Heart left ventricle (tissue), 16 donors: ENCODE measurements around the gene KNCN. TPM values are rescaled to one million over a fixed set of nuclear protein-coding genes. Genes with fewer than 3 reads are reported as not detected.
A peak's percentile ranks its signal among the peaks of the same experiment; 100 is the strongest.

Experiments used
- ATAC-seq, 4 donors: fragments of 200-7000 bp; cut with Tn5 transposase; one replicate each; pipeline ENCODE4 v1.9.1; 2020 to 2022; ENCODE audit warnings: moderate library complexity in 4 of 4, mild to moderate bottlenecking in 3 of 4, moderate number of reproducible peaks in 1 of 4
- DNase-seq, 5 donors: peaks; one replicate each; pipeline ENCODE4 v3.0.0-alpha.2; 2020
- H3K27ac ChIP-seq, 12 donors: fragments of 200-600 bp; sonication (generic) in 4 of 12; one replicate each; pipeline versions ENCODE4 v1.5.0 to v1.8.0; 2016 to 2022; ENCODE audit warnings: mild to moderate bottlenecking in 2 of 12
- H3K27me3 ChIP-seq, 9 donors: fragments of 200-600 bp; sonication (generic) in 2 of 9; one replicate each; pipeline versions ENCODE4 v1.5.1 to v1.8.0; 2016 to 2022; ENCODE audit warnings: mild to moderate bottlenecking in 3 of 9
- H3K36me3 ChIP-seq, 9 donors: fragments of 200-600 bp; sonication (generic) in 2 of 9; one replicate each; pipeline versions ENCODE4 v1.5.0 to v1.8.0; 2018 to 2022; ENCODE audit warnings: mild to moderate bottlenecking in 2 of 9
- H3K4me1 ChIP-seq, 12 donors: fragments of 200-600 bp; sonication (generic) in 4 of 12; one replicate each; pipeline versions ENCODE4 v1.5.0 to v1.8.0; 2016 to 2022; ENCODE audit warnings: mild to moderate bottlenecking in 3 of 12
- H3K4me3 ChIP-seq, 12 donors: fragments of 200-600 bp; sonication (generic) in 4 of 12; one replicate each; pipeline versions ENCODE4 v1.5.0 to v1.8.0; 2017 to 2022; ENCODE audit warnings: mild to moderate bottlenecking in 9 of 12, moderate library complexity in 4 of 12
- H3K9me3 ChIP-seq, 12 donors: fragments of 200-600 bp; sonication (generic) in 4 of 12; one replicate each; pipeline versions ENCODE4 v1.5.0 to v1.8.0; 2016 to 2022; ENCODE audit warnings: mild to moderate bottlenecking in 1 of 12
- CTCF ChIP-seq, 12 donors: fragments of 200-600 bp; sonication (generic) in 4 of 12; IDR thresholded peaks; one replicate each; pipeline versions ENCODE4 v1.5.0 to v1.8.0; 2018 to 2022; ENCODE audit warnings: antibody characterized with exemption in 12 of 12, mild to moderate bottlenecking in 5 of 12
- POLR2A ChIP-seq, 2 donors: fragments of 450-650 bp; IDR thresholded peaks; one replicate each; pipeline ENCODE4 v1.6.1; 2017; ENCODE audit warnings: antibody characterized with exemption in 2 of 2, mild to moderate bottlenecking in 2 of 2, moderate library complexity in 2 of 2
- WGBS, 4 donors: extraction: QIAGEN DNeasy Blood & Tissue Kit in 2 of 4; methylation state at CpG; one replicate each; pipeline versions ENCODE4 v1.1.5 to v1.1.7; 2013 to 2018; 5-methylcytosine and 5-hydroxymethylcytosine counted together
- intact Hi-C, 10 donors: fragments of 100-400 bp; cut with DNase I; formaldehyde crosslinking; loops; one replicate each; pipeline versions ENCODE4 v1.11.1 to v1.14.2; 2022
- polyA plus RNA-seq, 2 donors: library from polyadenylated mRNA; stranded (reverse); fragments of 200-250 nt; gene quantifications; one replicate each; pipeline ENCODE4 v1.2.3, GENCODE V29; 2013
- total RNA-seq, 9 donors: library from RNA; depleted of rRNA in 2 of 9; stranded (reverse); fragments of >200 nt in 2 of 9; fragmentation: NEBNext Ultra II Directional in 3 of 9; extraction: Animal tissue kit (Norgen Biotek cat#: 25700) in 3 of 9; gene quantifications; one replicate each; pipeline versions ENCODE4 v1.1.0 to v1.2.4, GENCODE V29; 2016 to 2023
- donor health status: ischemic (EF 13 %, LVEDD 7.1; RV severe dilation, severe dysfunction).
- donor health status: healthy with polysubstance abuse.
- donor health status: DM: no; HTN: yes; CAD: no.
- donor health status: DM: no; HTN: no; CAD: no.
- donor health status: ischemic (EF 25% LVEDD 6.9; RV normal size, moderate dysfunction).
- donor health status: ischemic (EF 25% LVEDD 5.7; RV mildly dilated, moderate dysfunction).
- donor health status: healthy.
- donor health status: DM: yes; HTN: yes; CAD: no.
- donor health status: ischemic (EF 35%, LVEDD 5.7; RV mildly dilated, moderate dysfunction).
- donor health status: nonischemic (EF 11% LVEDD 7.7; RV severe dilation, severe dysfunction).
- donor health status: DM: yes; HTN: yes; CAD: no.
- donor health status: PGD.
- donor health status: ischemic (EF 29% LVEDD 5.4; RV normal size, mild dysfunction).
- donor health status: nonischemic (EF 23%, LVEDD 6.1; RV moderate dilation, normal function).

The KNCN gene
- total and polyA plus RNA-seq, 11 donors = not detected

DNA sequence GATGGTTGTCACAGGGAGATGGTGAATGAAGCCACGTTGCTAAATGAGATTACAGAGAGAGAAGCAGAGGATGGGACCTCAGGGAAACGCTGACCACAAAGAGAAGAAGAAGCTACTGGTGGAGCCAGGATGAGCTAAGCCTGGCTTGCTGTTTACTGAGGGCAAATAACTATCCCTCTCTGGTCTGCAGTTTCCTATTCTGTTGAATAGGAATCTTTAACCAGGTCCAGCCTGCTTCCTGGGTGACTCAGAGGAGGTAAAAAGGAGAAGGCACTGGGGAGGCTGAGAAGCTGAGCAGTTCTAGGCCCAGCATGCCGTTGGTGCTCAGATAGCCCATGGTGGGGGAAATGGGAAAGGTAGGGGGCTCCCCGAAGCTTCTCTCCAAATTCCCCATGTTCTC lies 32.2 kb downstream of the KNCN start:
- intact Hi-C loops = no loop called here
- no peaks in the 10 kb centered on the region for H3K36me3 ChIP-seq
- no peak overlapping the region for H3K4me3 ChIP-seq
- ATAC-seq = no peak
- DNase-seq = peak in 1 of 5 donors; percentile 1
- WGBS, 4 donors = 64 to 80% (median 66%) methylated on average over 4 of the region's 4 CpGs
- peaks cover 0 to 16% (median 1%) of the 10 kb centered on the region in 12 donors for H3K4me1 ChIP-seq
- H3K9me3 ChIP-seq = no peaks in the 10 kb centered on the region
- no peak overlapping the region for H3K27ac ChIP-seq
- peaks cover 4 to 40% (median 18%) of the 10 kb centered on the region in 9 donors for H3K27me3 ChIP-seq
- no peak for TF ChIP-seq POLR2A (IDR thresholded peaks at IDR 0.05)
- no peak for TF ChIP-seq CTCF (IDR thresholded peaks at IDR 0.05)

GRCh38 chr1:46517932-46518498 lies 33.4 kb downstream of the KNCN start:
- ATAC-seq (no peak), DNase-seq (peak in 1 of 5 donors; percentile 28)
- intact Hi-C loops = no loop called here
- 49 to 58% (median 53%) methylated on average over 4 of the region's 4 CpGs for WGBS, 4 donors
- Histone ChIP-seq H3K4me1 (peaks cover 0 to 14% (median 1%) of the 10 kb centered on the region in 12 donors), H3K27ac (no peak overlapping the region), H3K9me3 (no peaks in the 10 kb centered on the region), H3K36me3 (no peaks in the 10 kb centered on the region), H3K27me3 (peaks cover 4 to 44% (median 18%) of the 10 kb centered on the region in 9 donors), H3K4me3 (no peak overlapping the region)
- TF ChIP-seq CTCF (IDR thresholded peaks at IDR 0.05) (no peak), POLR2A (IDR thresholded peaks at IDR 0.05) (no peak)

DNA sequence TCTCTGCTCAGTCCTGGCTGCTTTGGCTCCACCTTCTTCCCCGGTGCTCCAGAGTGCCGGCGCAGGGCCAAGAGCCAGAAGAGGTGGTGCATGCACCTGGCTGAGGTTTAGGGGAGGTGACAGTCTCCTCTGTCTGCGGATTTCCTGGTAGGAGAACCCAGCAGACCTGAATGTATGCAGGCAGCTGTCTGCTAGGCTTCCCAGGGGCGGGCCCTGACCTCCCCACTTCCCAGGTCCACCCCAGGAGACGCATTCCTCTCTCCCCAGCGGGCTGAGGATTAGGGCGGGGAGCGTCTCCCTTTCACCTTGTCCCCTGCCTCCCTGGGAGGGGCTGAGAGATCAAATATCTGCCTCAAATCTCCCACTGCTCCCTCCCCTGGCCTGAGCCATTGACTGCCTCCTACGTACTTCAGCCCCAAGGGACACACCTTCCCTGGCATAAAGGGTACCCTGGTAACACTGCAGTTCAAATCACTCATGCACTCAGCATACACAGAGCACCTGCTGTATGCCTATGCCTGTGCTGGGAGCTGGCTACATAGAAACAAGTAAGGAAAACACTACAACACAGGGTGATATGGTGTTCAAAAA lies 34.3 kb downstream of the KNCN start:
- H3K27me3 ChIP-seq = peaks cover 4 to 51% (median 18%) of the 10 kb centered on the region in 9 donors
- intact Hi-C loops = no loop called here
- TF ChIP-seq CTCF (IDR thresholded peaks at IDR 0.05) (no peak), POLR2A (IDR thresholded peaks at IDR 0.05) (no peak)
- 10 to 16% (median 13%) methylated on average over 5 to 10 of the region's 10 CpGs for WGBS, 4 donors
- H3K4me1 ChIP-seq = peaks cover 0 to 5% (median 0%) of the 10 kb centered on the region in 12 donors
- no peaks in the 10 kb centered on the region for H3K9me3 ChIP-seq
- peak in 1 of 5 donors; percentile 29 for DNase-seq
- H3K4me3 ChIP-seq = no peak overlapping the region
- H3K36me3 ChIP-seq = no peaks in the 10 kb centered on the region
- ATAC-seq = no peak
- no peak overlapping the region for H3K27ac ChIP-seq

DNA sequence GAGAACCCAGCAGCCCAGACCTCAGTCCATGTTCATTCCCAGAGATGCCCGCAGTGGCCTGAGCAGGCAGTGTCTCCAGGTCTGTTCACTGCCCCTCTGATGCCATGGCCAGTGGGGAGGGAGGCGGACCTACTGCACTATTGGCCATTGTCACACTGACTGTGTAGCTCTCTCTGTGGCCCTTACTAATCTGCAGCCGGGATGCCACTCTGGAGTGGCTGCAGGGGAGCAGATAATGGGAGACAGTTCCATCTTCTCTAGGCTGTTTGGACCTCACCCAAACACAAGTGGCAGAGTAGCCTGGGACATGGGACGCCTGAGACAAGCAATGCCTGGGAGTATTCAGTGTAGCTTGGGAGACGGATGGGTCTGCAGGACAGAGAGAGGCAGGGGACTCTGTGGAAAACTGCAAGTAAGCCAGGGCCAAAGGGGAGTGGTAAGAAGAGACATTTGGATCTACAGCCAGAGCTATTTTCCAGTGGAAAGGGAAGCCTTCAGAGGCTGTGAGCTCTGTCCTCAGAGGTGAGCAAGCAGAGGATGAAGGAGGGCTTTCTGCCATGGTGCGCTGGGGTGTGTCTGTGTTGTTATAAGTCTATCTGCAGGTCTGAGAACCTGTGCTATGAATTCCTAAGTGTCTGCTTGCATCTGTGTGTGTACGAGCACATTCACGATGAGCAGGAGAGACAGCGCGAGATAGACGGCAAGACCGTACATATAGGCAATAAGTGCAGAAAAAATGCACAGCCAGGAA lies 35.1 kb downstream of the KNCN start:
- DNase-seq (peak in 1 of 5 donors; percentile 28), ATAC-seq (peak in 1 of 4 donors; percentile 12)
- no peak for TF ChIP-seq CTCF (IDR thresholded peaks at IDR 0.05)
- no peak for TF ChIP-seq POLR2A (IDR thresholded peaks at IDR 0.05)
- intact Hi-C loops = no loop called here
- Histone ChIP-seq H3K27me3 (peaks cover 4 to 54% (median 18%) of the 10 kb centered on the region in 9 donors), H3K4me1 (no peaks in the 10 kb centered on the region), H3K9me3 (no peaks in the 10 kb centered on the region), H3K36me3 (no peaks in the 10 kb centered on the region), H3K27ac (no peak overlapping the region), H3K4me3 (no peak overlapping the region)
- WGBS, 4 donors = 44 to 52% (median 50%) methylated on average over 12 of the region's 12 CpGs
